Left lobe of liver (tissue), 2 donors: ENCODE data around the gene NOP9. TPM values are rescaled to one million over a fixed set of nuclear protein-coding genes. Genes with fewer than 3 reads are reported as not detected.
"Not testable (repeated sequence)": the region's sequence is repeated elsewhere in the genome, so short reads cannot be mapped to it uniquely, and the experiment has no call there.

Experiments used
- ATAC-seq: fragments of 200-7000 bp; cut with Tn5 transposase; one replicate; pipeline ENCODE4 v1.9.1; 2020; ENCODE audit warnings: mild to moderate bottlenecking, moderate library complexity
- DNase-seq: peaks from one replicate; pipeline ENCODE4 v3.0.0-alpha.2; 2020; ENCODE audit warnings: low spot score
- total RNA-seq: library from RNA; stranded (reverse); gene quantifications from one replicate; pipeline ENCODE4 v1.2.1, GENCODE V29; 2021
- donor health status: DM: no; HTN: no; CAD: no; lungs with moderate emphysema.
- donor health status: DM: no; HTN: yes; CAD: no.

NOP9 gene
- total RNA-seq, 1 donor from 2014 or later, result 17.2 TPM

DNA sequence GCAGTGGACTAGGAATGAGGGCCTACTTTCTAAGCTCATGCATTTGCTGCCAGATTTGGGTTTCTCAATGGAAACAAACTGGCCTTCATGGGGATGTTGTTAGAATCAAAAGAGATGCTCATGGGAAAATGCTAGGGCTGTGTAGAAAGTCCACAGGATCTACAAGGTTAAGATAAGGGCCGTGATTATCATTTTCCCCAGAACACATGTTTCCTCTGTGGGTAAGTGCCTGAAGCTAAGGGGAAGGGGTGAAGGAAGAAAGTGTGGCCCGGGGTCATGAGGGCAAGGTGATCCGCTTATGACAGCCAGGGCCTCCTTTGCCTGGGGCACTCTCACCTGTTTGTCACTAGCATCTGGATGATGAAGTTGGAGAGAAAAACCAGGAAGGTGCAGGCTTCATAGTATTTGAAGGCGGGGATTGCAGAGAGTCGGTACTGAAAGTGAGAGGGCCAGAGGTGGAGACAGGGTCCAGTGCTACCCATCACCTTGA is 25.4 kb downstream of the NOP9 start:
- ATAC-seq, result no peak
- no peak for DNase-seq

DNA sequence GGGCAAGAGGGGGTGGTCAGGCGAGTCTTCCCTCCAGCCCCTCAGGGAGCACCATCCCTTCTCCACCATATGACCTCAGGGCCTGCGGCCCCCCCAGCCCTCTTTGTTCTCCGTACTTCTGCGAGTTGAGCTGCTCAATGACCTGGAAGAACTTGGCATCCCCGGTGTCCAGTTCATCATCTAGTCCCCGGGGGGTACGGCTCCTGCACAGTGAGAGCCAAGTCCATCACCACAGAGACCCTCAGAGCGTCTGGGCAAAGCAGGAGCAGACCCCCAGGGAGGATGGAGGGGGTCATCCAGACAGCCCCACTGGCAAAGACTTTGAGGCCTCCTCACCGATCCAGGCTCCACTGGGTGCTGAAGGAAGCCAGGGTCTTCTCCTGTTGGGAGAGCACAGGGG is 26.3 kb downstream of the NOP9 start:
- no peak for DNase-seq
- ATAC-seq, result no peak

DNA sequence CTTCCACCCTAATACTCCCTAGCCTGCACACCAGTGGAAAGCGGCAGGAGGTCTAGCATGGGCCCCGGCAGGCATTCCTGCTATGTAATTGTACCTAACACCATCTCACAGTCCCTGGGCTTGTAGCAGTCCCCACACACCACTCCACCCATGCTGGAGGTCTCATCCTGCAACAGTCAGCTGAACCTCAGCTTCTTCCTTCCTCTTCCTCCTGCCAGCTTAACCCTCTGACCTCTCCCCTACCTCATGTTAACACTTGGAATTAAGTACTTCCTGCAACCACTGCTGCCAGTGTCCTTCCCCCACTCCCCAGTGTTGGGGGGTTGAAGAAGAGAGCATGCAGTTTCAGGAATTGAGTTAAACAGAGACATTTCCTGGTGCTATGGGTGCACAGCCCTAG is 27.7 kb downstream of the NOP9 start:
- DNase-seq, result no peak
- peak; percentile 4 for ATAC-seq

DNA sequence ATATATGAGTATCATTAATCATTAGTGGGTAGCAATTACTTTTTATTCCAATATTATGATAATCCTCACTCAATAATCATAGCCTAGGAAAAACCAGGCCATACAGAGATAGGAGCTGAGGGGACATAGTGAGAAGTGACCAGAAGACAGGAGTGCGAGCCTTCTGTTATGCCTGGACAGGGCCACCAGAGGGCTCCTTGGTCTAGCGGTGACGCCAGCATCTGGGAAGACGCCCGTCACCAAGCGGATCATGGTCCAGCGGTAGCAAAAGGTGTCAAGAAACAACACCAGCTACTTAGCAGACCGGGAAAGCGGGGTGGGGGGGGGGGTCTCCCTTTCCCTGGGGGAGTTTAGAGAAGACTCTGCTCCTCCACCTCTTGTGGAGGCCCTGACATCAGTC is 28.3 kb downstream of the NOP9 start:
- not testable (repeated sequence) for ATAC-seq
- peak; percentile 68 for DNase-seq

DNA sequence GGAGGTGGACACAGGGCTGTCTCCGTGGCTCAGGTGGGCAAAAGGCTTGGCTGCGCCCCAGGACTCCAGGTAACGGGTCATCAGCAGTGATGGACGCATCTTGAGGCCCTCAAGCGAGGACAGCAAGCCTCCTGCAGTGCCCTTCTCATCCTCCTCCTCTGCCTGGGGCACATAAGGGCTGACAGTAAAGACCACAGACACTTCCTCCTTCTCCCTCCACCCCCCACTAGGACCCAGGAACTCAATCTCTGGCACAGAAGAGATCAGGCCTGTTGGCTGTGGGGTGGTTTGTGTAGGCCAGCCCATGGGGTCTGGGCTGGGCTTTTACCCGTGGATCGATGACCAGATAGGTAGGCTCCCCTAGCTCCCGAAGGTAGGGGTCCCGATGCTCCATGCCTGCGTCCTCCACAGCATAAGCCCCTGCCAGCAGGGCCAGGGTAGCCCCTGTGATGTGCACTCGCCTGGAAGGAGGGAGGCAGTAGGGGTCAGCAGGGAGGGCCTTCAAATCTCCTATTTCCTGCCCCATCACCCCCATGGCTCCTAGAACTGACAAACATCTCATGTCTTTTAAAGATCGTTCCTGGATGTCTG is 29.5 kb downstream of the NOP9 start:
- DNase-seq (no peak), ATAC-seq (no peak)

DNA sequence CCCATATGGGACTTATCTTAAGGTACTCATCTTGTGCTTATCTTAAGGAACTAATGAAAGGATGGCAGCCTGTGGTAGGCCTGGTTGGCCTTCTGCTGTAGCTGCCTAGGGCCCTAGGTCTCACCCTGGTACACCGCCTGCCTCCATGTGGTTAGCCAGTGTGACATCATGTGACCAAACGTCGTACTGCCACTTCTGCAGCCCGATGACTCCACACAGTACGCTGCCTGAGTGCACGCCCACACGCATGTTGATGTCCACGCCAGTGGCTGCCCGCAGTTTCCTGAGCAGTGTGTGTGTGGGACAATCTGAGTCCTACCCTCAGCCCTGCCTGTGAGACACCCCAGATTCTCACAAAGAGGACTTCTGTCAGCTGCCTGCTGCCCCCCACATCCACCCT is 30.1 kb downstream of the NOP9 start:
- DNase-seq, result no peak
- no peak for ATAC-seq

DNA sequence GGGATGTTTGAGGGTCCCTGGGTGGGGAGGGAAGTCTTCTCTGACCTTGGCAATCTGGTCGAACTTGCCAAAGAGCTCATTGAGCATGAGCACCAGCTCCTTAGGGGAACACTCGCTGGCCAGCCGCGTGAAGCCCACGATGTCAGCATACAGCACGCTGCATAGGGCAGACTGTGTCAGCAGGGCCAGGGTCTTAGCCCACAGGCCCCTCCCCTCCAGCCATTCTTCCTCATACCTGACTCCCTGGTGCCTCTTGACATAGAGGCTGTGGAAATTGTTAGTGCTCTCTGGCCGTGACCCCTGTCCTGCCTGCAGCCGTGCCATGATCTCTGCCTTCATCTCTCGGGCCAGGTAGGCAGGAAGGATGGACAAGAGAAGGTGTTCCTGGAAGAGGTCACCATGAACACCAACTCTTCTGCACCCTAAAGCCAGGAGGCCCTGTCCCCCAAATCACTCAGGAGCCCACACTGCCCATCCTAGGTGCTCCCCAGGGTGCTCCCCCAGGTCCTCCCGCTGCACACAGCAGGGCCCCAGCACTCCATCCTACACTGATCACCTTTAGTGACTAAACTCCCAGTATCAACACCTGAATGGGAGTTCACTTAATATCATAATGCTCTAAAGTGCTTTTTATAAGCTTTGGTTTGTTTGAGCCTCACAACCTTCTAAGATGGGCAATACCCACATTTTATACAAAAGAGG is 31.5 kb downstream of the NOP9 start:
- no peak for DNase-seq
- ATAC-seq, result no peak

DNA sequence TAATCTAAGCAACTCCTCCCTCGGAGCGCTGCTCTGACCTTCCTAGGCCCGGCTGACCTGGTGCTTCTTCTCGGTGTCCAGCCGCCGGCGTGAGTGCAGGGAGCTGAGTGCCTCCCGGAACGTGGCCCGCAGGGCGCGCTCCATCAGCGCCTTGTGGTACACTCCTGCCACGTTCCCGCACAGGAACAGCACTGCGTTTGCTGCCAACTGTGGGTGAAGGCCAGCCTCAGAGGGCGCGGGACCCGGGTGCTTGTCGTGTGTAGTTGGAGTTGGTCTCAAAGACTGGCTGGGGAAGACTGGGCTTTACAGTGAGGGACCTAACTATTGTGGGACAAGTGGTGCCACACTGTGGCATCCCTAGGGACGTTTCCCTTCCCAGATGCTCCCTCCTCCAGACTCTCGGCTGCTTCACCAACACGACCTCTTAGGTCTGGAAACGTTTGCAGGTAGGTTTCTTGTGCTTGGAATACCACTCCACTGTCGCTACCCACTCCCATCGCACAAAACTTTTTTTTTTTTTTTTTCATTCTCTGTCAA is 32.1 kb downstream of the NOP9 start:
- ATAC-seq, result peak; percentile 10
- DNase-seq, result no peak

DNA sequence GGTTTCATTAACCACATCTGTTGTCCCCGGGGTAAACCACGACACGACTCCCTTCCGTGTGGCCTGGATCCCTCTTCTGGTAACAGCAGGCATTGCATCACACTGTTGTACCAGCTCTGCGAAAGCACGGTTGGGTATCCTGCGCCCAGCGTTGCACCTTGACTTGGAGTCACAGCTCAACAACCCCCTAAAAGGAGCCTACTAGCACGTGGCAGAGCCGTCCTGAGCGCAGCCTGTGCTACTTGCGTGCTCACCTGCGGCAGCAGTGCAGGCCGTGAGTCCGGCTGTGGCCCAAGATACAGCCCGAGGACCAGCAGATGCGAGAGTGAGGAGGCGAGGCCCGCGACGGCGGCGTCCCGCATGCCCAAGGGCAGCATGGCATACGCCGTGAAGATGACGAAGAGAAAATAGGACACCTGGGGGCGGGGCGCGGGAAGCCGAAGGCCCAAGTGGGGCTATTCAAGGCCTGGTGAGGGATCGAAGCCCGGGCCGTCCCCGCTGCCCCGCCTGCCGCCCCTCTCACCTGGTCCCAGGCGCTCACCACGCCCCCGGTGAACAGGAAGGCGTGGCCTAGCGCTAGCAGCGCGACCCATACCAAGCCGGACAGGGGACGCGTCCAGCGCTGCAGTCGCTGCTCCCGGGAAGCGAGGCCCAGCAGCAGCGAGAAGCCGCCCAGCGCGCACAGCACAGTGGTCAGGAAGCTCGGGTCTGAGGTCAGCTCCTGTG is 32.8 kb downstream of the NOP9 start:
- DNase-seq, result peak; percentile 74
- peak; percentile 83 for ATAC-seq

DNA sequence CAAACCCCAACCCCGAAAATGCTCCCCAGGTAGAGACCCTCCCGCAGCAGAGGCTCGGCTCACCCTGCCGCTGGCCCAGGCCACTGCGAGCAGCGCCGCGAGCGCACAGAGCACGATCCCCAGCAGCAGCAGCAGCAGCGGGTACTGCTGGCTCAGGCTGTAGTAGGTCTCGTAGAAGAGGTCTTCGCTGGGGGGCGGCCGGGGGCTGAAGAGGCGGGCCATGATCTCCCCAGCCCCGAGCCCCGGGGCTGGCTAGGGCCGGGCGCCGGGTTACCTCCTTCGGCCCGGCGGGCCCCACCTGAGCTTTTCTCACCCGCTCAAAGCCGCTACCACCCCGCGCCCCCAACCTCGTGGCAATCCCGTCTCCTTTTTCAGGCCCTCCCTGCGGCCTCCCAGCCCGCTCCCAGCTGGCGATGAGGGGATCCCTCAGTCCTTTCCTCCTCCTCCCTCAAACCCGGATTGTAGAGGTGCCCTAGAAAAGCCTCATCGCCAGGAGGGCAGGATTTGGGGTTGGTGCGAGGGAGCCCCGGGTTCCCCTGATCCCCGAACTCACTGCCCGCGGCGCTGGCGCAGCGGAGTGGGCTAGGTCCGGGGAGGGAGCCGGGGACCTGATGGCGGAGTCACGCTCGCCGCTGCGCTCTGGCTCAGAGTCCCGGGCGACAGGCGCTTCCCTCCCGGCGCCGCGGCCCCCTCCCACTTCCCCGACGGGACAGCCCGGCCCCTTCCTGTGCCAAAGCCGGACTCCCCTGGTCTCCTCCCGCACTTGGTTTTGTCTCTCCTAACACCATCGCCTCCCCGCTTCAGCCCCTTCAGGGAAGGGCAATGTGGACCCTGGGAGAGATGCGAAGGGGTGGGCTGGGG is 35.0 kb downstream of the NOP9 start, which contains the start of gene ADCY4:
ADCY4 (minus strand) TSS at position 641 of the 861 bp plus-strand sequence; CDS start at position 222, 419 bp downstream.
- ATAC-seq (peak; percentile 10), DNase-seq (no peak)

DNA sequence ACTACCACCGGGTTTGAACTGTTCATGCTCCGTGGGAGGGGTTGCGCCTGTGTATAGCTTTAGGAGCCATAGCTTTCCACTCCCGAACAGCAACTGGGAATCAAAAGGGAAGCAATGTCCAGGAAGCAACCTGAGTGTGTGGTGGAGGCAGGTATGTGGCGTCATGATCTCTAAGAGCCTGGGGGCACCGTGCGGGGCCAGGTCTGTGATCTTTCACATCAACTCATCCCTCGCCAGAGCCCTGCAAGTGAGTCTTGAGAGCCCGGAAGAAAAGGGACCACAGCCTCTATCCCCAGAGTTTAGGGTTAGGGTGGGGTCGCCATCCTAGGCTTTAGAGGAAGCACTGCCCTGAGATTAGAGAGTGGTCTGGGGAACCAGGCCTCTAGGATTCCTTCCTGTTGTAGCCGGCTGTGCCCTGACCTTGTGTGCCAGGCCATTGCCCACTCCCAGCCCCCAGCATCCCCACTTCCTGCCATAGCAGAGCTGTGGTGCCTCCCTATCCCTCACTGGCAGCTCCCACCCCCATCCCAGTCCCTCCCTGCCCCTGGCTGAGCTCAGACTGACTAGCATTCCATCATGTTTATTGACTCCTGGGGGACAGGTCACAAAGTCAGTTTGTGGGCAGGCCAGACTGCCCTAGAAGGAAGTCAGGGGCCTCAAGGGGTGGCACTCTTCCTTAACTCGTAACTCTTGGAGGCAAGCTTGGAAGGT is 36.0 kb downstream of the NOP9 start:
- no peak for ATAC-seq
- no peak for DNase-seq

DNA sequence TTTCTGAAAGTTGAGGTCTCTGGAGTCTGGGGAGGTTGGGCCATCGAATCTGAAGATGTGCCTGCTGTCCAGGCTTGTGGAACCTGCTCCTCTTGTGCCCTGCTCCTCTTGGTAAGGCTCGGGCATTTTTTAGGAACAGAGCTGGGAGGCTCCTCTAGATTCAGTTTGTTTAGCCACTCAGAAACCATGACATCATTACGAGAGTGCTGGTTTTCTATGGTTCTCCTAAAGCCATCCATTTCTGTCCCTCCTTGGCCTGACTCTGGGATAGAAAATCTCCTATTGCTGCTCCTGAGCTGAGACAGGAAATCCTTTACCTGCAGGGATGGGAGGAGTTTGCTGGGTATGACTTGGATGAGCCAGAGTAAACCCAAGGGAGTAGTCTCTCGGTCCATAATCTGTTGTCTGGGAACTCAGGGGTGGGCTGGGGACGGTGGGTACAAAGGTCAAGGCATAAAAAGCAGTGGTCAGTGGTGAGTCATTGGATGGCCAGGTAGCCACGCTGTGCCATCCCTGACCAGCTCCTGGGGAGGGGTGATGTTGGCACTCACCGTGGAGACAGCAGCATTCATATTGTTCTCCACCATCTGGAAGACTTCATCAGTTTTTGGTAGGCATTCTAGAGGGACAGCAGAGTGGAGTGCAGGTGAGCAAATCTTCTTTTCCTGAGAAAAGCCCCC is 37.6 kb downstream of the NOP9 start:
- no peak for ATAC-seq
- DNase-seq, result no peak

DNA sequence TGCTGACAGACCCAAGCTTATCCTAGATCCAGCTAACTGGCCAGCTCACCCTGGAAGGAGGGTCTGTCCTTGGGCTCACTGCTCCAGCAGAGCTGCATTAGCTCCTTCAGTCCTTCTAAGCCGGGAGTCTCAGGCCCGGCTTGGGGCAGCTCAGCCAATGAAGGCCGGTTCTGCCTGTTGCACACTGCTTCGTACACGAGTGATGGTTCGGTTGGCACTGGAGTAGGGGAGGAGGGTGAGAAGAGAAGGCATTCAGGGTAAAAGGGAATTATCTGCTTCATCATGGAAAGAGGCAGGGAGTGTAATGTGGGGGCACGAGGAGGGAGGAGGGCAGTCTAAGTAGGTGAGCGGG is 38.1 kb downstream of the NOP9 start:
- no peak for DNase-seq
- ATAC-seq, result no peak

DNA sequence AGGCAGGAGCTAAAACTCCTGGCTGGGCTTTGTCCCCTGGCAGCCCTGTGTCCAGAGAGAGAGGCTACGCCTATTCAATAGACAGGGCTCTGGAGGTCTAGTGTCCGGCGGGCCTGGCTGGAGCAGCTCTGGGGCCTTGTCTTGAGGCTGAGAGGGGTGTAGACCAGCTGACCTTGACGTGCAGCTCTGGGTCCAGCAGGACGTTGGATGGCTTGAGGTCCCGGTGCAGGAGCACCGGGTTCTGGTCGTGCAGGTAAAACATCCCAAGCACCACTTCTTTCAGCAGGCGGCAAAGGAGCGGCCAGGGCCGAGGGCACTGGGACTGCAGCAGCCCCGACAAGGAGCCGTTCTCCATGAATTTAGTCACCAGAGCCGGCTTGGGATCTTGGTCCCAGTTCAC is 39.2 kb downstream of the NOP9 start:
- no peak for DNase-seq

DNA sequence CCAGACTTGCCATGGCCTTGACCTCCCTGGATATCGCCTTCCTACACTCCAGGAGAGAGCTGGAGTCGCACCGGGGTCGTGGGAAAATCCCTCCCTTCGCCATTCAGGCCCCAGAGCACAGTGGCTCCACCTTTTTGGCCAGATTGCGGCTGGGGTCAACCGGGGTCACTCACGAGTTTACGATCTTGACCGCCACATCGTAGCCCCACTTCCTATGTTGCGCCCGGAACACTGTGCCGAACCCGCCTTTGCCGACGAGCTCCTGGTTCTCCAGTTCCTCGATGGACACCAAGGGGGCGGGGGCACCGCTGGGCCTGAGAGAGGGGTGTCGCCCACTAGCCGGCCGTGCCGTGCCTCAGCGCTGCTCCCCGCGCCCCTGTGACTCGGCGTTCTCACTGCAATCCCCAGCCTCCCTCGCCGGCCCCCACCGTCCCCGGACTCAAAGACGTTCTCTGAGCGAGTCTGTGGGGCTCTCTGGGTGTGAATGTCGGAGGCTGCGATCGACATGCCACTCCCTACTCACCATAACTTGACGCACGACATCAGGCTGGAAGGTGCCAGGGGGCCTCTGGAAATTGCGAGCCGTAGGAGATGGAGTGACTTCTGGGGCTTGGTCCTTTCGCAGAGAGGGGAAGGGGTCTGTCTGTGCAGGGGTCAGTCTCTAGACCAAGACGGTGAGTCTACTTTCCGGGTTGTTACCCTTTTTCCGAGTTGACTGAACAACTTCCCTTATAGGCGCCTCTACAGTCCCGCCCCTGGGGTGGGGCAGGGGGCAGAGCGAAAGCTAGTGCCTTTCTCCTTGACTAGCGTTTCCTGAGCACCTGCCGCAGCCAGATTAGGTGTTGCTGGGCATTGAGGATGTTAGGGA is 39.9 kb downstream of the NOP9 start, which contains the start of gene RIPK3:
RIPK3 (minus strand) TSS at position 708 of the 868 bp plus-strand sequence; CDS start at position 543, 165 bp downstream.
- peak; percentile 27 for ATAC-seq
- peak; percentile 58 for DNase-seq

More for the DNA sequence above, 39.2 kb downstream of the NOP9 start:
- ATAC-seq, result no peak

DNA sequence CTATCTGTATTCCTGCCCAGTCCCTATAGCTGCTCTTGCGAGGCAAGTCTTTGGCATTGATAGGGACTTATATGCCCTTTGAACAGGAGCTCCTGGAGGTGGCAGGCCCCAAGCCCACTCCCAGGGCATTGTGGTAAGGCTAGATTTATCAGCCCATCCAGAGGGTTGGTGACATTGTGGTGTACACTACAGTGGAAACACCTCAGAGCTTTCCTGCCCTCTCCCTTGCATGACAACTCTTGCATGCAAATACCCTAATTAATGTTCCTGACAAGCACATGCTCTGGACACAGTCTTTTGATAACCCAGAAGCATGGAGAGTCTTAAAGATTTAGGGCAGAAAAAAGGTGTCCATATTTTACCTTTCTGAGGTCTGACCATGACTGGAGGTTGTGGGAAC is 41.0 kb downstream of the NOP9 start:
- DNase-seq (no peak), ATAC-seq (no peak)

DNA sequence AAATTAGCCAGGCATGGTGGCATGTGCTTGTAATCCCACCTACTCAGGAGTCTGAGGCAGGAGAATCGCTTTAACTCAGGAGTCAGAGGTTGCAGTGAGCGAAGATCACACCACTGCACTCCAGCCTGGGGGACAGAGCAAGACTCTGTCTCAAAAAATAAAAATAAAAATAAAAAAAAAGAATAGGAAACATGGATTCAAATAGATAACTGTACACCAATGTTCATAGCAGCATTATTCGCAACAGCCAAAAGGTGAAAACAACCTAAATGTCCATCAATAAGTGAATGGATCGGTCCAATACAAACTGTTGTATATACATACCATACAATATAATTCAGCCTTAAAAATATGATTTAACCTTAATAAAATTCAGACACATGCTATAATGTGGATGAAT is 43.2 kb downstream of the NOP9 start:
- ATAC-seq (no peak), DNase-seq (no peak)
